H1 (cell line): ENCODE results near the gene NEDD9. TPM values are rescaled to one million over a fixed set of nuclear protein-coding genes. Genes with fewer than 3 reads are reported as not detected.

Source experiments
- RNF2 ChIP-seq: fragments of 200-900, 300-1000 bp; sonication (generic); IDR thresholded peaks from 2 replicates; pipeline ENCODE4 v1.7.1; 2016; ENCODE audit warnings: borderline replicate concordance, low read depth, mild to moderate bottlenecking, antibody characterized with exemption, low read length; ENCODE audit not compliant: poor library complexity, severe bottlenecking; ENCODE audit errors: missing control alignments
- polyA plus RNA-seq, 7 experiments: library from polyadenylated mRNA; depleted of rRNA in 3 of 7; stranded (reverse) in 5 of 7; unstranded in 2 of 7; fragments of >200 nt in 5 of 7; fragments of 200-250 nt in 2 of 7; gene quantifications; 1 replicate in 5 of 7; 2 replicates in 1 of 7; 4 replicates in 1 of 7; pipeline versions ENCODE4 v1.2.1 to v1.2.3, GENCODE V29; 2011 to 2013; ENCODE audit warnings: missing spikeins in 2 of 7, mixed read lengths in 2 of 7
- total RNA-seq: library from RNA; stranded (reverse); fragmentation: NEBNext Ultra II Directional; extraction: Animal tissue kit (Norgen Biotek cat#: 25700); gene quantifications from 2 replicates; pipeline ENCODE4 v1.2.1, GENCODE V29; 2021

The NEDD9 gene
- total and polyA plus RNA-seq, 2 of the 8 experiments (the other 6 are each of a cell fraction or from before 2014, with no cell fraction given) = 3.6 to 12.0 TPM

DNA sequence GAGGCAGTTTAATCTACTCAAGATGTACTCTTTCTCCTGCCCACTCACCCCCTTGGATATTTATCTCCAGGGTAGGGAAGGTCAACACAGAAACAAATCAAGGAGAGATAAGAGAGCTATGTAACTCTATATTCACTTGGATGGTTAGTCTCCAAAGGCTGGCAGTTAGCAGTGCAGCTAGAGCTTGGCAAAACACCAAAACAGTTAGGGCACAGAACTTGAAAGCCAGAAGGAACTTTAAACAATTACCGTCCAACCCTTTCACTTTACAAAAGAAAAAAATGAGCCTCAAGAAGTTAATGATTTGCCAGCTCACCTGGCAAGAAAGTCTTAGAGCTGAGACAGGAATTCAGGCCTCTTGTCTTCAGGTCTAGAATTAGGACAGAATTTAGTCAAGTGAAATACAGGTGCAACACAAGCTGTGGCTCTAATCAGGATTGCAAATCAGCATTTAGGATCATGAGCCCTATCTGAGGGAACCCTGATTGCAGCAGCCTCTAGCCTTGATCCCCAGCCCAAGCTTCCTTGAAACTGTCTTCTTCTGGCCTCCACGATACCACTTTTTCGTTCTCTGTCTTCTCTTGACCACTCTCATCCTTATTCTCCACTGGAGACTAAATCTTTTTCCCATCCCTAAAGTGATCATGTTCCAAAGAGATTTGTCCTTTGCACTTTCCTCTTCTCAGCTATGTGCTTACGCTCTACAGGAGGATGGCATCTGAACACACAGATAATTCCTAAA is 14.9 kb downstream of the NEDD9 start (continued):
- no peak for TF ChIP-seq RNF2
